Measurements from ENCODE around the gene MECR.

MECR gene

DNA sequence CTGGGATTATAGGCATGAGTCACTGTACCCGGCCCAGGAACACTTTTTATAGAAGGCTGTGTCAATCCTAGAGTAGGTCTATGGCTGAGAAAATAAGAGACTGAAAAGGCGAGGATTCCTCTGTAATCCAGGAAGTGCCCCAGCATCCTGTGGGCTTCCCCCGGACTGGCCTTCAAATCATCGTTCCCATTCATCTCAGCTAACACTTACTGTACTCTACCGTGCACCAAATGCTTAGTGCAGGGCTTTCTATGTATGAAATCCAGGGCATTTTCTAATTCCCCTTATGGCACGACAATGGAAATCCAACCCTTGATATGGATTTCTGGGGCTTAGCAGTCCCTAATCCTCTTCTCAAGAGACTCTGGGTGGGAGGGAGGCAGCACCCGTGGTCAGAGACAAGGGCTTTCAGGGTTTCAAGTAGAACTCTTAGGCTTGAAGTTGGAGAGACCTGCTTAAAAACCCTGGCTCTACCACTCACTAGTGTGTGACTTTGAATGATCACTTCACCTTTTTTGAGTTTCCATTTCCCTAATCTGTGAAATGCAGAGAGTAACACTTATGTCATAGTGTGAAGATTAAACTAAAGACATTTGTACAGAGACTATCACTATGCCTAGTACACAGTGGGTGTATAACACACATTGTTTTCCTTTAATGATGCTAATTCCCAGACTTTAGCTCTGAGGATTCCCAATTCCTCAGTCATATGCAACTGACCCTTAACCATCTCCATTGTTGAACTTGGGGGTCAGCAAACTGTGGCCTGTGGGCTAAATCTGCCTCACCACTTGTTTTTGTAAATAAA, 20.3 kb downstream of the MECR start:
- H3K9ac ChIP-seq (ENCODE audit: low read length), result no peak overlapping the region
- H3K9me3 ChIP-seq (ENCODE audit: low read length), result no peaks in the 10 kb centered on the region
- H3K4me3 ChIP-seq (ENCODE audit: low read depth in 1 of 2, low read length in 2 of 2), result no peak overlapping the region
- no peaks in the 10 kb centered on the region for H3K27me3 ChIP-seq (ENCODE audit: control insufficient read depth in 1 of 2, insufficient read depth in 2 of 2, low read length in 2 of 2)
- peaks cover 47% of the 10 kb centered on the region for H3K36me3 ChIP-seq (ENCODE audit: insufficient read depth, low read length)
- H3K27ac ChIP-seq (ENCODE audit: low read depth, low read length), result no peak overlapping the region
- H3K4me1 ChIP-seq (ENCODE audit: insufficient read depth, low read length), result no peaks in the 10 kb centered on the region

- H3K27ac ChIP-seq (ENCODE audit: low read depth, low read length), result no peak overlapping the region
- no peak overlapping the region for H3K4me3 ChIP-seq (ENCODE audit: low read depth in 1 of 2, low read length in 2 of 2)
- no peak overlapping the region for H3K9ac ChIP-seq (ENCODE audit: low read length)
- H3K9me3 ChIP-seq (ENCODE audit: low read length), result no peaks in the 10 kb centered on the region
- no peaks in the 10 kb centered on the region for H3K4me1 ChIP-seq (ENCODE audit: insufficient read depth, low read length)
- peaks cover 41% of the 10 kb centered on the region for H3K36me3 ChIP-seq (ENCODE audit: insufficient read depth, low read length)
- H3K27me3 ChIP-seq (ENCODE audit: control insufficient read depth in 1 of 2, insufficient read depth in 2 of 2, low read length in 2 of 2), result no peaks in the 10 kb centered on the region
Measured at GRCh38 chr1:29209173-29209572, 21.6 kb downstream of the MECR start.

DNA sequence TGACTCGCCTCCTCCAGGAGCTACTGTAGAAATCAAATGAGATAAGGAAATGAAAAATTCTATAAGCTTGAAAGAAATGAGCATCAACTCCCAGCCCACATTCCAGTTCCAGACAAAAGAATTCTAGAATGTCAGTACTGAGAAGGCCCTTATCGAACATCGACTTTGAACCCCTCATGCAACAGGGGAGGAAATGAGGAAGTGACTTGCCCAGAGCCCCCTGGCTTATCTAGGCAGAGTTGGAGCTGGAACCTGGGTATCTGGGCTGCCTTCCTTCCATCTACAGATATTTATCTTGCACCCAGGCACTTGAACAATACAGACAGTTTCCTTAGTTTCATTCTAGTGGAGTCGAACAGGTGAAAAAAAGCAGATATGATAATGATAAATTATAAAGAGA, 22.3 kb downstream of the MECR start:
- H3K36me3 ChIP-seq (ENCODE audit: insufficient read depth, low read length), result peaks cover 38% of the 10 kb centered on the region
- H3K9ac ChIP-seq (ENCODE audit: low read length), result no peak overlapping the region
- H3K4me1 ChIP-seq (ENCODE audit: insufficient read depth, low read length), result no peaks in the 10 kb centered on the region
- H3K27me3 ChIP-seq (ENCODE audit: control insufficient read depth in 1 of 2, insufficient read depth in 2 of 2, low read length in 2 of 2), result no peaks in the 10 kb centered on the region
- no peaks in the 10 kb centered on the region for H3K9me3 ChIP-seq (ENCODE audit: low read length)
- H3K27ac ChIP-seq (ENCODE audit: low read depth, low read length), result no peak overlapping the region
- no peak overlapping the region for H3K4me3 ChIP-seq (ENCODE audit: low read depth in 1 of 2, low read length in 2 of 2)

DNA sequence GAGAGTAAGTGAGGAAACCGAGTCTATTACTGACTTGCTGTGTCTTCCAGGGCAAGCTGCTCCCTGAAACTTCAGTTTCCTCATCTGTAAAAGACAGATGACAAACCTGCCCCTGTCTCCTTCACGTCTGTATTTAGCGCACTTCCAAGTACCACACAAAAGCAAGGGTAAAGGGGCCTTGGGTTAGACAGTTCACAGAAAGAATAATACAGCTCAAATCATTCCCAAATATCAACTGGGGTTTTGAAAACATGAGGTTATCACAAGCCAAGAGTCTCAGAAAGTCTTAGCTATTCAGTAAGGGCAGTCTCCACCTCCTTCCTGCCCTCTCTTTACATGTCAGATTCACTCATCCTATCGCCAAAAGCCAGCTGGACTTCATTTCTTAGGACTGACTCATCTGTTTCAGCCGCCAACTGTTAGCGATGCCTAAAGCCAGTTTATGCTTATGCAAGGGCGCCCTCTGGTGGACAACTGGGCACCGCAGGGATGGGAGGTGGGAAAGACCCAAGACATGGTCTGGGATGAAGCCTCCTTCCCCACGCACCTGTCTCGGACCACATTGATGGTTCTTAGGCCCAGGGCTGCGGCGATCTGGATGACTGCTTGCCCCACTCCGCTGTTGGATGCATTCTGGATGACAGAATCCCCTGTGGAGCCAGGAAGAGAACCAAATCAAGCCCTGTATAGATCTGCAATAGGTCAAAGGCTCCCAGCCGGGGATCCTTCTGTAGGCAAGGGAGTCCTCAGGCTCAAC, 28.0 kb downstream of the MECR start:
- Histone ChIP-seq H3K4me1 (ENCODE audit: insufficient read depth, low read length) (peaks cover 13% of the 10 kb centered on the region), H3K9me3 (ENCODE audit: low read length) (no peaks in the 10 kb centered on the region), H3K4me3 (ENCODE audit: low read depth in 1 of 2, low read length in 2 of 2) (no peak overlapping the region), H3K27ac (ENCODE audit: low read depth, low read length) (peak overlapping the region; percentile 65), H3K36me3 (ENCODE audit: insufficient read depth, low read length) (peaks cover 38% of the 10 kb centered on the region), H3K9ac (ENCODE audit: low read length) (peak overlapping the region; percentile 41), H3K27me3 (ENCODE audit: control insufficient read depth in 1 of 2, insufficient read depth in 2 of 2, low read length in 2 of 2) (no peaks in the 10 kb centered on the region)

GRCh38 chr1:29202053-29202452, 28.7 kb downstream of the MECR start:
- Histone ChIP-seq H3K27me3 (ENCODE audit: control insufficient read depth in 1 of 2, insufficient read depth in 2 of 2, low read length in 2 of 2) (no peaks in the 10 kb centered on the region), H3K4me1 (ENCODE audit: insufficient read depth, low read length) (peaks cover 18% of the 10 kb centered on the region), H3K36me3 (ENCODE audit: insufficient read depth, low read length) (peaks cover 38% of the 10 kb centered on the region), H3K9me3 (ENCODE audit: low read length) (no peaks in the 10 kb centered on the region), H3K9ac (ENCODE audit: low read length) (peak overlapping the region; percentile 41), H3K4me3 (ENCODE audit: low read depth in 1 of 2, low read length in 2 of 2) (no peak overlapping the region), H3K27ac (ENCODE audit: low read depth, low read length) (peak overlapping the region; percentile 65)

DNA sequence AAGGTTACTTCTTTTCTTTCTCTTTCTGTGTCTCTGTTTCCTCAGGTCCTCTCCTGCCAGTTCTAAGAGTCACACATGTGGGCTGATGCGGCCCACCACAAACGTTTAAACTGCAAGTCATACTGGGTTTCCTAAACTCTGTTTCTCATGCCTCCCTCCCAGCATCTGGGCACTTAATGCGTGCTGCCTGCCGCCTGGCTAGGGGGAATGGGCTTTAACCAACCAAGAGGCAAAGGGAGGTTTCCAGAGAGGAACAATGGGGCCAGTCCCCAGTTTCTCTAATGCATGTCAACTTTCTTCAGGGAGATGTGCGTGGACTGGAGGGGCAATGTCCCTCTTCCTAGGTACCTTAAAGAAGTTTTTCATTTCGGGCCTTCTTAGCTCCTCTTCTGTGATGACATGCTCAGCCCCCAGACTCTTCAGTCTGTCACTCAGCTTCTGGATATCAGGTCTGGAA, 29.1 kb downstream of the MECR start:
- Histone ChIP-seq H3K4me1 (ENCODE audit: insufficient read depth, low read length) (peaks cover 19% of the 10 kb centered on the region), H3K27me3 (ENCODE audit: control insufficient read depth in 1 of 2, insufficient read depth in 2 of 2, low read length in 2 of 2) (no peaks in the 10 kb centered on the region), H3K9ac (ENCODE audit: low read length) (no peak overlapping the region), H3K36me3 (ENCODE audit: insufficient read depth, low read length) (peaks cover 36% of the 10 kb centered on the region), H3K9me3 (ENCODE audit: low read length) (no peaks in the 10 kb centered on the region), H3K4me3 (ENCODE audit: low read depth in 1 of 2, low read length in 2 of 2) (no peak overlapping the region), H3K27ac (ENCODE audit: low read depth, low read length) (no peak overlapping the region)

GRCh38 chr1:29200906-29201594, 29.7 kb downstream of the MECR start:
- Histone ChIP-seq H3K4me1 (ENCODE audit: insufficient read depth, low read length) (peaks cover 19% of the 10 kb centered on the region), H3K9me3 (ENCODE audit: low read length) (no peaks in the 10 kb centered on the region), H3K9ac (ENCODE audit: low read length) (no peak overlapping the region), H3K4me3 (ENCODE audit: low read depth in 1 of 2, low read length in 2 of 2) (no peak overlapping the region), H3K27ac (ENCODE audit: low read depth, low read length) (no peak overlapping the region), H3K27me3 (ENCODE audit: control insufficient read depth in 1 of 2, insufficient read depth in 2 of 2, low read length in 2 of 2) (no peaks in the 10 kb centered on the region), H3K36me3 (ENCODE audit: insufficient read depth, low read length) (peaks cover 31% of the 10 kb centered on the region)

GRCh38 chr1:29197993-29198392, 32.7 kb downstream of the MECR start:
- H3K4me3 ChIP-seq (ENCODE audit: low read depth in 1 of 2, low read length in 2 of 2), result no peak overlapping the region
- peaks cover 49% of the 10 kb centered on the region for H3K36me3 ChIP-seq (ENCODE audit: insufficient read depth, low read length)
- no peaks in the 10 kb centered on the region for H3K27me3 ChIP-seq (ENCODE audit: control insufficient read depth in 1 of 2, insufficient read depth in 2 of 2, low read length in 2 of 2)
- peaks cover 19% of the 10 kb centered on the region for H3K4me1 ChIP-seq (ENCODE audit: insufficient read depth, low read length)
- H3K27ac ChIP-seq (ENCODE audit: low read depth, low read length), result no peak overlapping the region
- H3K9me3 ChIP-seq (ENCODE audit: low read length), result no peaks in the 10 kb centered on the region
- no peak overlapping the region for H3K9ac ChIP-seq (ENCODE audit: low read length)

- H3K4me3 ChIP-seq (ENCODE audit: low read depth in 1 of 2, low read length in 2 of 2), result no peak overlapping the region
- H3K9ac ChIP-seq (ENCODE audit: low read length), result no peak overlapping the region
- H3K4me1 ChIP-seq (ENCODE audit: insufficient read depth, low read length), result peaks cover 17% of the 10 kb centered on the region
- H3K27ac ChIP-seq (ENCODE audit: low read depth, low read length), result no peak overlapping the region
- H3K36me3 ChIP-seq (ENCODE audit: insufficient read depth, low read length), result peaks cover 50% of the 10 kb centered on the region
- no peaks in the 10 kb centered on the region for H3K9me3 ChIP-seq (ENCODE audit: low read length)
- H3K27me3 ChIP-seq (ENCODE audit: control insufficient read depth in 1 of 2, insufficient read depth in 2 of 2, low read length in 2 of 2), result no peaks in the 10 kb centered on the region
Measured at GRCh38 chr1:29197590-29197924, 33.2 kb downstream of the MECR start.

GRCh38 chr1:29196863-29197589, 33.7 kb downstream of the MECR start:
- no peaks in the 10 kb centered on the region for H3K27me3 ChIP-seq (ENCODE audit: control insufficient read depth in 1 of 2, insufficient read depth in 2 of 2, low read length in 2 of 2)
- no peak overlapping the region for H3K4me3 ChIP-seq (ENCODE audit: low read depth in 1 of 2, low read length in 2 of 2)
- H3K4me1 ChIP-seq (ENCODE audit: insufficient read depth, low read length), result peaks cover 12% of the 10 kb centered on the region
- peaks cover 50% of the 10 kb centered on the region for H3K36me3 ChIP-seq (ENCODE audit: insufficient read depth, low read length)
- H3K9me3 ChIP-seq (ENCODE audit: low read length), result no peaks in the 10 kb centered on the region
- H3K9ac ChIP-seq (ENCODE audit: low read length), result no peak overlapping the region
- no peak overlapping the region for H3K27ac ChIP-seq (ENCODE audit: low read depth, low read length)

DNA sequence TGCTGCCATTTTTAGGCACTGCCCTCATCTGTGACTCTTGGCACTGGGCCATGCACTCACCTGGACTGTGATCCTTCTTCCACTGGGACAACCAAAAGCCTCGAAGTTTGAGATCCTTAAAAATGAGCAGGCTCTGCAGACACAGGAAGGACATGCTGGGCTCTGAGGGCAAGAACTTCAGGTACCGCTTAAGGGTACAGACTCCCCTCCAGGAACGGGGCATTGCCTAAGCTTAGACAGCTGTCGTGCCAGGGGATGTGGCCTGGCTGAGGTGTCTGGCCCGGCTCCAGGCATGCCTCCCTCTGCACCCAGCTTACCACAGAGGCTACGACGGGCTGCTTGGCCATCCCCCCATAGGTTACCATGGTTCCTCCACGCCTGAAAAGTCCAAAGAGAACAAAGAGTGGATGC, 34.8 kb downstream of the MECR start:
- Histone ChIP-seq H3K4me3 (ENCODE audit: low read depth in 1 of 2, low read length in 2 of 2) (no peak overlapping the region), H3K27ac (ENCODE audit: low read depth, low read length) (no peak overlapping the region), H3K27me3 (ENCODE audit: control insufficient read depth in 1 of 2, insufficient read depth in 2 of 2, low read length in 2 of 2) (no peaks in the 10 kb centered on the region), H3K9ac (ENCODE audit: low read length) (no peak overlapping the region), H3K36me3 (ENCODE audit: insufficient read depth, low read length) (peaks cover 40% of the 10 kb centered on the region), H3K9me3 (ENCODE audit: low read length) (no peaks in the 10 kb centered on the region), H3K4me1 (ENCODE audit: insufficient read depth, low read length) (peaks cover 6% of the 10 kb centered on the region)
